Fibroblast of upper back skin (primary cell): ENCODE measurements around the gene OR1L6.
A peak's percentile ranks its signal among the peaks of the same experiment; 100 is the strongest.

Experiments used
- DNase-seq: peaks from one replicate; pipeline ENCODE4 v3.0.0-alpha.2; 2013

OR1L6 gene

GRCh38 chr9:122742003-122742402 lies at the start of gene OR1L6:
Gene OR1L6 (plus strand): TSS chr9:122742303. CDS start chr9:122749848, 7,545 bp downstream.
- no peak for DNase-seq

GRCh38 chr9:122695696-122696095 lies 46.4 kb upstream of the OR1L6 start:
- DNase-seq: no peak

- no peak for DNase-seq
These were observed 24.1 kb upstream of the OR1L6 start for GRCh38 chr9:122718038-122718437.

GRCh38 chr9:122719218-122719617 lies 22.9 kb upstream of the OR1L6 start:
- no peak for DNase-seq

- no peak for DNase-seq
These were observed 18.4 kb upstream of the OR1L6 start, which contains the start of gene OR1L4 for GRCh38 chr9:122723690-122724089. Gene OR1L4 (plus strand): TSS chr9:122723990. CDS start chr9:122723990, 0 bp downstream.

- DNase-seq: no peak
These were observed 12.7 kb downstream of the OR1L6 start for GRCh38 chr9:122754825-122755224.

- DNase-seq: no peak
These were observed 25.7 kb downstream of the OR1L6 start for GRCh38 chr9:122767817-122768216.

- DNase-seq: no peak
These were observed 34.9 kb downstream of the OR1L6 start for GRCh38 chr9:122777052-122777451.

- peak; percentile 18 for DNase-seq
These were observed 36.0 kb downstream of the OR1L6 start for GRCh38 chr9:122777935-122778627.

- DNase-seq: no peak
These were observed 37.1 kb downstream of the OR1L6 start for GRCh38 chr9:122779181-122779580.

- DNase-seq: no peak
These were observed 37.9 kb downstream of the OR1L6 start for GRCh38 chr9:122780026-122780425.

- DNase-seq: no peak
These were observed 39.6 kb downstream of the OR1L6 start for GRCh38 chr9:122781671-122782070.

GRCh38 chr9:122785269-122785668 lies 43.2 kb downstream of the OR1L6 start:
- no peak for DNase-seq

- no peak for DNase-seq
These were observed 44.2 kb downstream of the OR1L6 start for GRCh38 chr9:122786338-122786737.

- no peak for DNase-seq
These were observed 46.7 kb downstream of the OR1L6 start, which contains the start of gene OR5C1 for GRCh38 chr9:122788831-122789230. Gene OR5C1 (plus strand): TSS chr9:122788933. CDS start chr9:122788933, 0 bp downstream.

GRCh38 chr9:122789256-122790046 lies 47.3 kb downstream of the OR1L6 start:
- DNase-seq: no peak

GRCh38 chr9:122791872-122792669 lies 50.0 kb downstream of the OR1L6 start:
- DNase-seq: no peak

GRCh38 chr9:122797316-122798063 lies 55.4 kb downstream of the OR1L6 start:
- no peak for DNase-seq
